GM12878 (cell line): ENCODE data around the gene TASOR2. TPM values are rescaled to one million over a fixed set of nuclear protein-coding genes. Genes with fewer than 3 reads are reported as not detected.

Experiments used
- ATAC-seq: fragments of 200-7000 bp; cut with Tn5 transposase; 3 replicates; pipeline ENCODE4 v1.9.1; 2020; ENCODE audit warnings: mild to moderate bottlenecking, moderate library complexity
- BruUV-seq: library from RNA; stranded (reverse); fragments of 400-500 nt; replicated peaks from 2 replicates; lab custom pipeline; 2021; lab: Mats Ljungman, UMichigan
- CTCF ChIA-PET: fragments of 300-600 bp; sonication (Branson Sonifier 250); formaldehyde crosslinking; extraction: SDS; loops from one replicate; lab custom pipeline; 2021; ENCODE audit warnings: inconsistent platforms; lab: Yijun Ruan, JAX
- POLR2A ChIA-PET: fragments of 350-600 bp; formaldehyde crosslinking; extraction: SDS; loops from one replicate; lab custom pipeline; 2021; ENCODE audit warnings: inconsistent platforms; lab: Charles Lee
- RAD21 ChIA-PET: fragments of 300-600 bp; sonication (Branson Sonifier 250); formaldehyde crosslinking; loops from one replicate; lab custom pipeline; 2023; ENCODE audit warnings: antibody characterized with exemption; ENCODE audit not compliant: unreplicated experiment; lab: Charles Lee
- SMC1A ChIA-PET: fragments of 300-600 bp; sonication (Branson Sonifier 250); formaldehyde crosslinking; loops from one replicate; lab custom pipeline; 2023; ENCODE audit not compliant: unreplicated experiment, uncharacterized antibody; lab: Charles Lee
- DNase-seq: peaks from one replicate; pipeline ENCODE4 v3.0.0-alpha.2; 2011; ENCODE audit warnings: low read depth, low spot score
- FAIRE-seq: peaks from 3 replicates; lab custom pipeline; 2011; peaks lifted over from hg19 to GRCh38; lab: Jason Lieb, UNC
- H2AFZ ChIP-seq: 2 replicates; pipeline ENCODE4 v1.6.0; 2011; ENCODE audit warnings: low read depth, low read length, control low read depth; ENCODE audit not compliant: control insufficient read depth
- H3K27ac ChIP-seq: 2 replicates; pipeline ENCODE4 v1.5.1; 2011; ENCODE audit warnings: control low read depth; ENCODE audit not compliant: control insufficient read depth, insufficient read depth
- H3K27me3 ChIP-seq, 2 experiments: replicated peaks in 1 of 2; 2 replicates each; pipeline versions ENCODE4 v1.6.0 to v1.6.1; 2011; ENCODE audit warnings: low read length in 1 of 2; ENCODE audit not compliant: control insufficient read depth in 2 of 2, insufficient read depth in 2 of 2
- H3K36me3 ChIP-seq, 2 experiments: 2 replicates each; pipeline ENCODE4 v1.5.1; 2011; ENCODE audit warnings: low read length in 1 of 2; ENCODE audit not compliant: control insufficient read depth in 2 of 2, insufficient read depth in 2 of 2
- H3K4me1 ChIP-seq: 2 replicates; pipeline ENCODE4 v1.6.1; 2011; ENCODE audit warnings: mild to moderate bottlenecking, low read length, moderate library complexity, mixed read lengths; ENCODE audit not compliant: control insufficient read depth, insufficient read depth
- H3K4me2 ChIP-seq: 2 replicates; pipeline ENCODE4 v1.6.0; 2011; ENCODE audit warnings: control low read depth; ENCODE audit not compliant: control insufficient read depth, insufficient read depth
- H3K4me3 ChIP-seq: fragments of 200-600 bp; sonication (generic); 2 replicates; pipeline ENCODE4 v1.5.1; 2016
- H3K79me2 ChIP-seq: 2 replicates; pipeline ENCODE4 v1.6.0; 2011; ENCODE audit warnings: low read length; ENCODE audit not compliant: control insufficient read depth, insufficient read depth
- H3K9ac ChIP-seq: 2 replicates; pipeline ENCODE4 v1.8.0; 2011; ENCODE audit warnings: low read length, control low read depth, mixed read lengths; ENCODE audit not compliant: control insufficient read depth, insufficient read depth
- H3K9me3 ChIP-seq: replicated peaks from 3 replicates; pipeline ENCODE4 v1.5.1; 2011; ENCODE audit warnings: mild to moderate bottlenecking, low read length; ENCODE audit not compliant: control insufficient read depth, insufficient read depth
- H4K20me1 ChIP-seq: 2 replicates; pipeline ENCODE4 v1.6.0; 2011; ENCODE audit not compliant: control insufficient read depth, insufficient read depth
- HCFC1 ChIP-seq: fragments of 150-350 bp; IDR thresholded peaks from 2 replicates; pipeline ENCODE4 v1.6.1; 2014; ENCODE audit warnings: low read length
- MEF2A ChIP-seq: IDR thresholded peaks from 2 replicates; pipeline ENCODE4 v1.6.1; 2011; ENCODE audit warnings: low read depth, mild to moderate bottlenecking, low read length, moderate library complexity; ENCODE audit not compliant: insufficient read depth
- NFXL1 ChIP-seq: fragments of 450-650 bp; IDR thresholded peaks from 2 replicates; pipeline ENCODE4 v1.6.1; 2017; ENCODE audit warnings: antibody characterized with exemption, mild to moderate bottlenecking, borderline replicate concordance
- PAX8 ChIP-seq: fragments of 450-650 bp; IDR thresholded peaks from 2 replicates; pipeline ENCODE4 v1.6.1; 2017; ENCODE audit warnings: mild to moderate bottlenecking, moderate library complexity
- SIN3A ChIP-seq: IDR thresholded peaks from 2 replicates; pipeline ENCODE4 v1.6.1; 2012; ENCODE audit warnings: low read depth, low read length, improper control_type of control experiment
- WGBS: methylation state at CpG from one replicate; pipeline ENCODE4 v1.1.6; 2016; ENCODE audit warnings: low lambda C conversion rate; ENCODE audit not compliant: insufficient replicate concordance, insufficient coverage; ENCODE audit errors: missing lambda C conversion rate; 5-methylcytosine and 5-hydroxymethylcytosine counted together
- in situ Hi-C: fragments of 300-500 bp; cut with MboI; formaldehyde crosslinking; loops from 9 replicates; pipeline ENCODE4 v1.14.3; 2018; ENCODE audit warnings: mixed read lengths
- intact Hi-C: fragments of 100-400 bp; cut with micrococcal nuclease; formaldehyde crosslinking; loops from one replicate; pipeline ENCODE4 v1.14.2; 2022; ENCODE audit not compliant: unreplicated experiment
- polyA plus RNA-seq, 11 experiments: library from polyadenylated mRNA; depleted of rRNA in 4 of 11; unstranded in 6 of 11; stranded (reverse) in 5 of 11; fragments of >200 nt; fragmentation: Nextera tagmentation in 4 of 11; fragmentation: Illumina TruSeq in 1 of 11; extraction: Ambion mirVana in 4 of 11; extraction: Trizol in 1 of 11; gene quantifications; 1 replicate in 1 of 11; 2 replicates in 10 of 11; pipeline versions ENCODE4 v1.2.1 to v1.2.3, GENCODE V29; 2011 to 2016; ENCODE audit warnings: inconsistent platforms in 2 of 11, missing spikeins in 2 of 11, low read depth in 1 of 11
- total RNA-seq, 4 experiments: library from RNA; depleted of rRNA in 3 of 4; stranded (reverse); fragments of >200 nt in 3 of 4; fragmentation: Illumina TruSeq in 1 of 4; extraction: Trizol in 1 of 4; gene quantifications; 2 replicates each; pipeline versions ENCODE4 v1.2.1 to v1.2.3, GENCODE V29; 2013 to 2021
- TF ChIP-seq, protein P1 (sequence below): fragments of 450-650 bp; formaldehyde crosslinking; IDR thresholded peaks from 2 replicates; pipeline ENCODE4 v1.5.0; 2022; ENCODE audit warnings: mild to moderate bottlenecking, missing genetic modification characterization

Gene TASOR2
- total and polyA plus RNA-seq, 10 of the 15 experiments (the other 5 are each of a cell fraction or from before 2014, with no cell fraction given): 8.2 to 54.7 (median 31.0) TPM

DNA sequence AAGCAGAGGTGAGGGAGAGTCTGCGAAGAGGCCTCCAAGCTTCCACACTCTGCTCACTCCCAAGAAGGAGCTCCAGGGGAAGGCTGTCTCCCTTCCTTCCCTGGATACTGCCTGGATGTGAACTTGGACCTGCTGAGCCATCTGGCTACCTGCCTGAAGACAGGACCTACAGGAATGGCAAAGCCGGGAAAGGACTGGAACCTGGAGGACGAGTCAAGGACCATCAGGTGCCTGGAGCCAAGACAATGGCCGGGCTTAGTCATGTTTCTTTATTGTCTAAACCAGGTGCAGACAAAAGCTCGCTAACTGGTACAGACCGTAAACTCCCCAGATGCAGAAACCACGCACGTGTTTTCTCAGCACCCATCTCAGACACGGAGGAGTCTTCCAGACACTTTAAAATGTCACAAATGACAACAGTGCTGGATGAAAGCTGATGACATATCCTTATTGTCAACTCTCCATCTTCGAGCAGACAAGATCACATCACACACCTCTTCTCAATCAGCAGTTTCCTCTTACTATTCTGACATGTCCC, 30.4 kb upstream of the TASOR2 start:
- no peaks in the 10 kb centered on the region for H4K20me1 ChIP-seq
- H3K36me3 ChIP-seq: no peaks in the 10 kb centered on the region
- ChIA-PET SMC1A (no interaction called here), POLR2A (interaction anchor here (0.7 kb wide), 1 partner anchor 390 kb away, joined by 7 read pairs; no protein-coding TSS in a partner anchor), RAD21 (no interaction called here), CTCF (interaction anchor here (1.5 kb wide), 1 partner anchor 25 kb away, joined by 4 read pairs; no protein-coding TSS in a partner anchor)
- 41% methylated on average over 10 of the region's 10 CpGs for WGBS
- peaks cover 1% of the 10 kb centered on the region; the same call in 1 of the 2 replicates for H3K4me1 ChIP-seq
- H3K79me2 ChIP-seq: no peaks in the 10 kb centered on the region
- ATAC-seq (no peak), DNase-seq (no peak), FAIRE-seq (no peak)
- no peak overlapping the region for H2AFZ ChIP-seq
- TF ChIP-seq HCFC1: no peak
- H3K27me3 ChIP-seq: no peaks in the 10 kb centered on the region; a peak in 2 of 4 replicates
- H3K27ac ChIP-seq: no peak overlapping the region
- H3K9me3 ChIP-seq: no peaks in the 10 kb centered on the region; the same call in 2 of the 3 replicates
- in situ Hi-C loops (no loop called here), intact Hi-C loops (no loop called here)
- no peak overlapping the region for H3K4me2 ChIP-seq
- BruUV-seq: no TSS peak
- no peak overlapping the region for H3K4me3 ChIP-seq
- H3K9ac ChIP-seq: no peak overlapping the region

DNA sequence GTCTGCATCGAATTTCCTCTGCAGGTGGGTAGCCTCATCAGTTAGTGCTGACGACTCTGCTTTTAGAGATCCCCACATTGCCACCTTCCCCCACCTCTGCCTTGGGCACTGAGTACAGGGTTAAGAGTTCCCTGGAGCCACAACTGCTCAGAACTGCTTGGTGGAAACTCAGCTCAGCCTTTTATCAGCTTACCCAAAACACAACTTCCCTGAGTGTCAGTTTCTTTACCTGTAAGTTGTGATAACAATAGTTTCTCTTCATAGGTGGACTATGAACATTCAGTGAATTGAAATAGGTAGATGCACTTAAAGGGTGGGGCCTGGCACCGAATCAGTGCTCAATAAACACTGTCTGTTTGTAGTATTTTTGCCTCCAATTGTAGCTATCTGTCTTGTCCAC, 29.5 kb upstream of the TASOR2 start:
- no TSS peak for BruUV-seq
- DNase-seq: no peak
- in situ Hi-C loops (no loop called here), intact Hi-C loops (no loop called here)
- RAD21 ChIA-PET: no interaction called here
- Histone ChIP-seq H3K4me1 (peaks cover 9% of the 10 kb centered on the region), H3K9ac (no peak overlapping the region), H3K4me2 (peak overlapping the region; percentile 1; the same call in 1 of the 2 replicates), H3K27me3 (no peaks in the 10 kb centered on the region; a peak in 2 of 4 replicates), H2AFZ (no peak overlapping the region), H3K9me3 (no peaks in the 10 kb centered on the region; the same call in 2 of the 3 replicates), H4K20me1 (no peaks in the 10 kb centered on the region), H3K79me2 (no peaks in the 10 kb centered on the region), H3K36me3 (no peaks in the 10 kb centered on the region), H3K4me3 (no peak overlapping the region), H3K27ac (no peak overlapping the region)
- no peak for FAIRE-seq
- CTCF ChIA-PET: interaction anchor here (1.5 kb wide), 1 partner anchor 25 kb away, joined by 4 read pairs; no protein-coding TSS in a partner anchor
- POLR2A ChIA-PET: interaction anchor here (0.7 kb wide), 1 partner anchor 15 kb away, joined by 3 read pairs; no protein-coding TSS in a partner anchor
- SMC1A ChIA-PET: no interaction called here
- TF ChIP-seq NFXL1 (no peak), PAX8 (no peak), SIN3A (no peak), MEF2A (no peak)
- TF ChIP-seq, protein P1, sequence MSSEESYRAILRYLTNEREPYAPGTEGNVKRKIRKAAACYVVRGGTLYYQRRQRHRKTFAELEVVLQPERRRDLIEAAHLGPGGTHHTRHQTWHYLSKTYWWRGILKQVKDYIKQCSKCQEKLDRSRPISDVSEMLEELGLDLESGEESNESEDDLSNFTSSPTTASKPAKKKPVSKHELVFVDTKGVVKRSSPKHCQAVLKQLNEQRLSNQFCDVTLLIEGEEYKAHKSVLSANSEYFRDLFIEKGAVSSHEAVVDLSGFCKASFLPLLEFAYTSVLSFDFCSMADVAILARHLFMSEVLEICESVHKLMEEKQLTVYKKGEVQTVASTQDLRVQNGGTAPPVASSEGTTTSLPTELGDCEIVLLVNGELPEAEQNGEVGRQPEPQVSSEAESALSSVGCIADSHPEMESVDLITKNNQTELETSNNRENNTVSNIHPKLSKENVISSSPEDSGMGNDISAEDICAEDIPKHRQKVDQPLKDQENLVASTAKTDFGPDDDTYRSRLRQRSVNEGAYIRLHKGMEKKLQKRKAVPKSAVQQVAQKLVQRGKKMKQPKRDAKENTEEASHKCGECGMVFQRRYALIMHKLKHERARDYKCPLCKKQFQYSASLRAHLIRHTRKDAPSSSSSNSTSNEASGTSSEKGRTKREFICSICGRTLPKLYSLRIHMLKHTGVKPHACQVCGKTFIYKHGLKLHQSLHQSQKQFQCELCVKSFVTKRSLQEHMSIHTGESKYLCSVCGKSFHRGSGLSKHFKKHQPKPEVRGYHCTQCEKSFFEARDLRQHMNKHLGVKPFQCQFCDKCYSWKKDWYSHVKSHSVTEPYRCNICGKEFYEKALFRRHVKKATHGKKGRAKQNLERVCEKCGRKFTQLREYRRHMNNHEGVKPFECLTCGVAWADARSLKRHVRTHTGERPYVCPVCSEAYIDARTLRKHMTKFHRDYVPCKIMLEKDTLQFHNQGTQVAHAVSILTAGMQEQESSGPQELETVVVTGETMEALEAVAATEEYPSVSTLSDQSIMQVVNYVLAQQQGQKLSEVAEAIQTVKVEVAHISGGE (CRISPR knock-in tag): no peak
- ATAC-seq: no peak
- 0% methylated on average over 3 of the region's 3 CpGs for WGBS
